Skin of body (tissue), 2 donors: ENCODE results near the gene ADAM10. TPM values are rescaled to one million over a fixed set of nuclear protein-coding genes. Genes with fewer than 3 reads are reported as not detected.

Experiments used
- DNase-seq: peaks from one replicate; lab custom pipeline; 2025; lab: John Stamatoyannopoulos, UW
- total RNA-seq: library from RNA; depleted of rRNA; stranded (reverse); fragments of >200 nt; gene quantifications from one replicate; pipeline ENCODE4 v1.2.3, GENCODE V29; 2014

The ADAM10 gene
- total RNA-seq, 1 donor from 2014 or later, result 75.3 TPM

DNA sequence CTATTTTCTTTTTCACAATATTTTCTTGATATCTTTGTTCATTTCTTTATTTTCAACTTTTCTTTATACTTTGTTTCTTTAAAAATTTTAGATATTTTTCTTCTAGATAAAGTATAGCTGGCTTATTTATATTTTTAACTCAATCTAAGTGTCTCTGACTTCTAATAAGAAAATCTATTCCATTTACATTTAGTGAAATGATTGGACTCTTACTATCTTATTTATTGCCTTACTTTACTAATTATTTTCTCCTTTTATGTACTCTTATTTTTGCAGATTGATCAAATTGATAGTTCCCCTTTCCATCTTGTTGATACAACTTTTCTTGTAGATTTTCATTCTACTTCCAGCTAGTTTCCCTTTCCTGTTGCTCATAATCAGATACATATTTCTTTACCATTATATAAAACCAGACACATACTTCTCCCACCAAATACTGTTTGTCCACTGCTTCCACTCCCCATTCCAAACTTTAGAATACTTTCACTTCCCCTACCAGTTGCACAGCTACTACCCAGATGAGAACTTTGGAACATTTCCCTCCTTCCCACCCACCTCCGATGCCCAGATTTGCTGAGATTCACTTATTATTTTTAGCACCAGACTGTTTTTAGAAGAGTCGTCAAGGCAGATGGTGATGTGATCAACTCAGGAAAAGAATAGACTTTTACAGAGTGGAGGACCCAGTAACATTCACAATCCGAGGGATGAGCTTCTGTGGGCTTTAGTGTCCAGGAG lies 166.2 kb downstream of the ADAM10 start:
- no peak for DNase-seq

DNA sequence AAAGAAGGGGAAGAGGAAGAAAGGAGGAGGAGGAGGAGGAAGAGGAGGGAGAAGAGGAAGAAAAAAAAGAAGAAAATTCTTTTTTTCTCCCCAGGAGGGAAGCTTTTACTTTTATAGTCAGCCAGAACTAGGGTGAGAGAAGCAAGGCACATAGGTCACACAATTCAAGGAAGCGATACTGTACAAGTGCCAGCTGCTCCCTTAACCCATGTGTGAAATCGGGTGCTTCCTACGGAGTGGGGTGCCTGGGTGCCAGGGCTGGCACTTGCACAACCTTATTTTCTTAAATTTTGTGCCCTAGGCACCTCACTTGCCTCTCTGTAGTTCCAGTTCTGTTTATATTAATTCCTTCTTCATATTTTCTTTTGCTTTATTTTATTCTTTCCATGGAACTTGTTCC lies 167.3 kb downstream of the ADAM10 start:
- no peak for DNase-seq

DNA sequence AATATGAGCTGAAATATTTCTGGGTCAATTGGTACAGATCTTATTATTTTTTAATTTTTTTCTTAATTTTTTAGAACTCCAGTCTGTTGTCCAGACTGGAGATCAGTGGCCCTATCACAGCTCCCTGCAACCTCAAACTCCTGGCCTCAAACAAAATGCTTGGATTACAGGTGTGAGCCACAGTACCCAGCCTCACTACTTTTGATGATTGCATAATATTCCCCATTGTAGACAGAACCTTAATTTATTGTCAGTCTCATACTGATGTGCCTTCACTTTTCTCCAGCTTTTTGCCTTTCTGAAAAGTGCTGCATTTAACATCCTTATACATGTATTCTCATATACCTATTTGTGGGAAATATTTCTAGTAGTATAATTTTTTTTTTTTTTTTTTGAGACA lies 172.8 kb downstream of the ADAM10 start:
- DNase-seq, result no peak

DNA sequence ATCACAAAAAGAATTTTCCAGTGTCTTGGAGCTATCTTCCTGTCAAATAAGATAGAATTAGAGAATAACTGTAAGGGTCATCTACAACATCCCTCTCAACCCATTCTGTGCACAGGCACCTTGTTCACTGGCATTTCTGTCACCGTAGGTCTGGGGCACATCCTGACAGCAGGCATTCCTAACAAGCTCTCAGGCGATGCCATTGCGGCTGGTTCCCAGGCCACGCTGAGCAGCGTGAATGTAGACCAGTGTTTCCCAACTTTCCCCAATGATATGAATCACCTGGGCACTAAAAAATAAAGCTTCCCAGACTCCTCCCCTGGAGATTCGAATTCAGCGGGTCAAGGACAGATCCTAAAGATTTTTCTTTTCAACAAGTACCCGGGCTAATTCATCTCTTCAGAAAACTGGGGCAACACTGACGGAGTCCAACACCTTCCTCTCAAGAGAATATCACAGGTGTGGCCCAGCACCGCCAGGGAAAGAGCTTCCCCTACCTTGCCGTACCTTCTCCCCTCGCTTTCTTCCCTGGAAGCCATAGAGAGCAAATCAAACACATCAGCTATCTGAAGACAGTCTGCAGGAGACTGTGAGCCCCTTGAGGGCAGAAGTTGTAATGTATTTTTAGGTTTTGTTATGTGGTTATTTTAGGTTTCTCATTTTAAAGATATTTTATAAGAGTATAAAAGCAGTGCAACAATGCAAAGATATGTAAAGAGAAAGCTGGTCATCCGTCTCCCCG lies 174.3 kb downstream of the ADAM10 start:
- no peak for DNase-seq

DNA sequence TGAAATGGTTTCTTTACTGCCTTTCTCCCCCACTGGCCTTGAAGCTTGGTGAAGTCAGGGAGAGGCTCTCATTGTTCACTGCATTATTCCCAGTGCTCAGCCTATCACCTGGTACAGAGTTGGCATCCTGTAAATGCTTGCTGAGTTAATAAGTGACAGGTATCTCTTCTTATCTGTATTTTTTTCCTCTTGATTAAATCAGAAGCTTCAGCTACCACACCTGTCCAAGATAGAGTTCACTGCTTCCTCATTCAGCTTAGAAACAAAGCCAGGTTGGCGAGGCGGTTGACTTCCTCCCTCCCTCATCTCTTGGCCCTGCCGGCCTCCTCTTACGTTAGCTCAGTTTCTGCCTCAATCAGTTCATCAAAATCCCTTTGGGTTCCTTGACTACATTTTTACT lies 174.9 kb downstream of the ADAM10 start:
- DNase-seq, result no peak

DNA sequence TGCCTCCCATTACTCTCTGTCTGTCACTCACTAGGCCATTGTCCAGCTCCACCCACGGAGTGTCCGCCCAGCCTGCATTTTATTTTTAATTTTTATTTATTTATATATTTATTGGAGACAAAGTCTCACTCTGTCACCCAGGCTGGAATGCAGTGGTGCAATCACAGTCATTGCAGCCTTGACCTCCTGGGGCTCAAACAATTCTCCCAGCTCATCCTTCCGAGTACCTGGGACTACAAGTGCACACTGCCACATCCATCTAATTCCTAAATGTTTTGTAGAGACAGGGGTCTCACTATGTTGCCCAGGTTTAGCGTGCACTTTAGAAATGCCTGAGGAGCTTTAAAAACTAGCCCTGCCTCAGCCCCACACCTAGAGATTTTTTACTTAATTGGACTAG lies 176.2 kb downstream of the ADAM10 start:
- no peak for DNase-seq

DNA sequence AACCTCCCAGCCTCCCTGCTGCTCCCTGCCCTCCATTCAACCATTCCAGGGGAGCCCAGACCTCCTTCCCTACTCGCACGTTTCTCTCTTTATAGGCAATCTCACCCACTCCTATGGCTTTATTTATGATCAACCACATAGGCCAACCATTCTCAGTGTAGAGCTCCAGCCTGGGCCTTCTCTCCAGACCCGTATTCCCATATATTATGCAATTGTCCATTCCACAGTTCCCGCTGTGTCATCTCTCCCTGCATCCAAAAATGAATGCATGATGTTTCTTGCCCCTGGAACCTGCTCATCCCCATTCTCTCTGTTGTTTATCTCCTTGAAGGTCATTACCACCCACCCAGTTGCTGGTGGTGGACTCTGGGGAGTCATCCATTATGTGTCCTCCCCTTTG lies 177.0 kb downstream of the ADAM10 start:
- DNase-seq, result no peak

DNA sequence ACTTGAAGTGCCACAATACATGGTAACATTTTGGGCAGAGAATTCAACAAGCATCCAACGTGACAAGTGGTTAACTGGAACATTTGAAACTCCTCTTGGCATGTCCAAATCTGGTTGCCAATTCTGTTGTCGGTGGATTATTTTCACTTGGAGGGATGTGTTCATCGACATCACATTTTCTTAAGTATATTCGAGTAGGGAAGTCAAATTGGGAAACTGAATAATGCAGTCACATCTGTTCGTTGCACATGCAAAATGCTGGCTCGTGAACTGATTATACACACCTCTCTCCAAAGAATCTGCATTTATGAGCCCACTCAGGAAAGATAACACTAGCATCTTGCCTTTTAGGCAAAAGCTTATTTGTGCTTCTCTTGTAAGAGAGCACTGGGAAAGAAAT lies 178.0 kb downstream of the ADAM10 start:
- no peak for DNase-seq

DNA sequence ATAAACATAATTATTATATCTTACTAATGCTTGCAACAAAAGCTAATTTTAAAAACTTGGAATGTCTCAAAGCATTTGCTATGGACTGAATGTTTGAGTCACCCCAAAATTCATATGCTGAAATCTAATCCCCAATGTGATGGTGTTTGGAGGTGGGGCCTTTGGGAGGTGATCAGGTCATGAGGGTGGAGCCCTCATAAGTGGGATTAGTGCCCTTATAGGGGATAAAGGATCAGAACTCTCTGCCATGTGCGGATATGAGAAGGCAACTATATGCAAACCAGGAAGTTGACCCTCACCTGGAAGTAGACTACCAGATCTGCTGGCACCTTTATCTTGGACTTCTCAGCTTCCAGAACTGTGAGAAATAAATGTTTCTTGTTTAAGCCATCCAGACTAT lies 180.1 kb downstream of the ADAM10 start:
- no peak for DNase-seq

DNA sequence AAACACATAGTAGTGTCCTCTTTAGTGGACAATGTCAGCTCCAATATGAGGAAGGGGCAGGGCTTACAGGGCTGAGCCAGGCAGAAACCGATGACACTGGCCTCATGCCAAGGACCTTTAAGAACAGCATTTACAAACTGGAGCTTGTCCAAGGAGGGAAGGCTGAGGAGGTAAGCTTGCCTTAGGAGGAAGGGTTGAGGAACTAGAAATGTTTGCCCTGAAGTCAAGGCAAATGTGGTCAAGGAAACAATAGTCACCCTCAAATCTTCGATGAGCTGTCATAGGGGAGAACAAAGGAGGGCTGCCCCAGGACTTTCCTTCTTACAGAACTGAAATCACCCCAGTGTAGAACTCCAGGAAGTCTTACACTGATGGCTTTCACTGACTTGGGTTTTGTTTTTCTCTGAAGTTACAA lies 181.3 kb downstream of the ADAM10 start:
- no peak for DNase-seq

DNA sequence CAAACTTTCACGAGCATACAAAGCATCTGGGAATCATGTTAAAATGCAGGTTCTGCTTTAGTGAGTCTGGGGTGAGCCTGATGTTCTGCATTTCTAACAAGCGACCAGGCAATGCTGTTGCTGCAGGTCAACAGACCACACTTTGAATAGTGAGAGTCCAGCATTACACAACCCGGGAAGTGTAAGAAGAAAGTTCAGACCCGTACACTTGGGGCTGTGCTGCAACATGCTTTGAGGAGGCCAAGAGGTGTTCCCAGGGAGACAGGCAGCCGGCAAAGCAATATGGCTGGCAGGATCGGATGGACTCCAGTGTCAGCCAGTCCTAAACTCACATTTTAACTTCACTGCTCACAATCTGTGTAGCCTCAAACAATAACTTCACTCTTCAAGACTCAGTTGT lies 183.5 kb downstream of the ADAM10 start:
- DNase-seq, result no peak

DNA sequence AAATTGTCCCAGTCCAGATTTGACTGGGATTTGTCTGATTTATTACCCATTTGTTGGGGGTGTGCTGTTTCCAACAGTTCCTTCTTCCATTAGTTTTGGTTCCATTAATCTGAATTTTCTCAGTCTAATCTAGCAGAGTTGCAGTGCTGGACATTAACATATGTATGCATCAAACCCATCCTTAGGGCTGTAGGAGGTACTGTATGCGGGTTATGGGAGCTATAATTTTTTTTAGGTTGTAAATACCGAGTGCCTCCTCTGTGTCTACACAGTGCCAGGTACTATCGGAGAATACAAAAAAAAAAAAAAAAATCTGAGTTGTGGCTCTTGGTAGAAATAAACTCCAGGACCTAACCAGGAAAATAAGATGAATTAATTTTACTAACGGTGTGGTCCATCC lies 183.9 kb downstream of the ADAM10 start:
- DNase-seq, result no peak

DNA sequence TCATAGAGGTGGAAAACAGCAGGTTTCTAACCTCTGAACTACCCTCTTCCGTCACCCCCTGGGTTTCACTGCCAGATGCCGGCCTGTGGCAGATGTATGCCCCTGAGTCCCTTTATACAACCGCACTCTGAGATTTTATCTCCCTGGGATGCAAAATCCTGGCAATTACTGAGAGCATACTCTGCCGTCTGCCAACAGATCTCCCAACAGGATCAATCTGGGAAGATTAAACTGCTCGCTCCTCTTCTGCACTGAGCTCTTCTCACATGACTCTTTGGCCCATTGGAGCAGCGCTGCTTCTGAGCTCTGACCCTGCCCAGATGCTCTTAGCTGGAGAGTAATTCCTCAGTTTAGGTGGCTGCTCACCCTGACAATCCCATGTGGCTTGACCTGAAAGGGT lies 184.5 kb downstream of the ADAM10 start:
- DNase-seq, result no peak

DNA sequence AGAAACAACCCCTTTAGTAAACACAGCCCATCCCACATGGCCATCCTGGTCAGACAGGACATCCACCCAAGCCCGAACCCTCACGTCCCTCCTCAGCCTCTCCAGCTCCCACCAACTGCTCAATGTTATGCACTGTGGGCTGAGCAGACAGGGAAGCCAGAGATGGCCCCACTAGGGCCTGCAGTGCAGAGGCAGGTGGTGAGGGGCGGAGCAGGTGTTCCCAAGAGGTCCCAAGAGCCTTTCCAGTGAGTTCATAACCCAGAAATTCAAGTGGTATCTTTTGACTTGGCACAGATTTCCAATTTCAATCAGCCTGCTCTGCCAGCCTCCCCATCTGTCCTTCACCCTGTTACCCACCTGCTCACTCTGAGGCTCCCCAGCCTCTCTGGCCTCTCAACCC lies 187.4 kb downstream of the ADAM10 start:
- no peak for DNase-seq

DNA sequence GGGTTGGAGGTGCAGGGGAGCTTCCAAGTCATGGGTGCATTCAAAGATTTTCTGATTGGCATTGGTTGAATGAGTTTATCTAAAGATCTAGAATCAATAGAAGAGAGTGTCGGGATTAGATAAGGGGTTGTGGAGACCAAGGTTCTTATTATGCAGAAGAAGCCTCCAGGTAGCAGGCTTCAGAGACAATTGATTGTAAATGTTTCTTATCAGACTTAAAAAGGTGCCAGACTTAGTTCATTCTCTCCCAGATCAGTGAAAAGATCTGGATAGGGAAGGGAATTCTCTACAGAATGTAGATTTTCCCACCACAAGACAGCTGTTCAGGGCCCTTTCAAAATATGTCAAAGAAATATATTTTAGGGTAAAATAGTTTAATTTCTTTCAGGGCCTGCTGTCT lies 188.2 kb downstream of the ADAM10 start:
- no peak for DNase-seq

DNA sequence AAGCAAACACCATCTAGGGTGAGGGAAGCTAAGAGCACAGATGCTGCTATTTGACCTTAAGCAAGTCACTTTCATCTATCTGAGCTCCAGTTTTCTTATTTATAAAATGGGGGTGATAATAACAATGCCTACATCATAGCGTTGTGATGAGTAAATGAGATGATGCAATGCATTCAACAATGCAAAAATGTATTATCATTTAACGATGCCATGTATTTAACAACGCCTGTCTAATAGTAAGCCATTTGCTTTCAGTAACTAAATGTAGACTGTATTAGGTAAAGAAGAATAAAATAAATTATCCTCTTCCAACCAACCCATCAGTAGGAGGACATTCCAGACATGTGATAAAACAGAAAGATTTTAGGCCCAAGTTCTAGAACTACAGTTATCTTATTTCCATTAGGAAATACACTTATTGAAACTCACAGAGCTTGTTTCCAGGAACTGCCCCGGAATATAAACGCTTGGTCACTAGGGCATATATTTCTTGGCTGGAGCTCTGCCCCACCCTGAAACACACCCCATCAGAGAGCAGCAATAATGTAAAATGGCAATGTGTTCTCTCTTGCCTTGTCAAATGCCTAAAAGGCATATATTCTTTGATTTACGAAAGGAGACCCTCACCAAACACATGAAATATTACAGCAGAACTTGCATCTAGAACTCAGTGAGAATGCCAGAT lies 189.5 kb downstream of the ADAM10 start:
- DNase-seq, result no peak

DNA sequence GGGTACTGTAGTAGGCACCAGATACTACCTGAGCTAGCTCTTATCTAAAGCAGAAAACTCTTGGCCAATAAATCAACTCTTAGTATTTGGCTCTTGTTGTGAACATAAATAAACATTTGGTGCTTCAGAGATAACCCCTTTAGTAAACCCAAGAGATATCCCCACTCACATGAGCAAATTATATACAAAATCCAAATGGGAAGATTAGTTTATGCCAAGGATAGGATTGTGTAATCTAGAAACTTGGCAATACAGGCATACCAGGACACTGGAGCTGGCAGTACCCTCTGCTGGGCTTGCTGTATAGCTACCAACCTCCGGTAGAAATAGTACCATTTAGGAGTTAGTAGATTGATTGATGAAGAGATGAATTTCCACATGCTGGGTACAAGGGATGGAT lies 190.7 kb downstream of the ADAM10 start:
- no peak for DNase-seq

DNA sequence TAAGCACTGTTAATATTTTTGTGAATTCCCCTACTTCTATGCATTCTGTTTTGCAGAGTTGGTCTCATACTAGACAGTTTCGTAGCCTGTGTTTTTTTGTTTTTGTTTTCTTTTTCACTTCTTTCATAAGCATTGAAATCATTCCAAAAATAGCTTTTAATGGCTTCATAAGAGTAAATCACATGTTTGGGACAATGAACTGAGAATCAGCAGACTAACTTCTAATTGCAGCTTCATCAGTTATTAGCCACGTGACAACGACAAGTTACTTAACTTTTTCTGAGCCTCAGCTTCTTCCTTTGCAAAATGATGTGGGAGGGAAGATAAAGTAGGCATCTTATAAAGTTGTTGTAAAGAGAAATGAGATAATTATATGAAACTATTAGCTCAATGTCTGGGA lies 193.0 kb downstream of the ADAM10 start:
- DNase-seq, result no peak

DNA sequence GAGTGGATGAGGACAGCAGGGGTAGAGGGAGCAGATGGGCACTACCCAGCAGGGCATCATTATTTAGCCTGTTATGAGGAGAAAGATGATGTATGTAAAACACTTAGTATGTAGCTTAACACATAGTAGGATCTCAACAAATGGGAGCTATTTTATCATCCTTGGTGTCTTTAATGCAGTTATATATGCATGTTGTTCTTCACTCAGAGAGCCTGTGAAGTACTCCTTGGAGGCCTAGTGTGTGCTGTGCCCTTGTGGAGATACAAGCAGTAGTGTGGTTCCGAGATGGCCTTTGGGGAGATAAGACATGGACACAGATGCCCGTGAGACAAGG lies 193.5 kb downstream of the ADAM10 start:
- no peak for DNase-seq

DNA sequence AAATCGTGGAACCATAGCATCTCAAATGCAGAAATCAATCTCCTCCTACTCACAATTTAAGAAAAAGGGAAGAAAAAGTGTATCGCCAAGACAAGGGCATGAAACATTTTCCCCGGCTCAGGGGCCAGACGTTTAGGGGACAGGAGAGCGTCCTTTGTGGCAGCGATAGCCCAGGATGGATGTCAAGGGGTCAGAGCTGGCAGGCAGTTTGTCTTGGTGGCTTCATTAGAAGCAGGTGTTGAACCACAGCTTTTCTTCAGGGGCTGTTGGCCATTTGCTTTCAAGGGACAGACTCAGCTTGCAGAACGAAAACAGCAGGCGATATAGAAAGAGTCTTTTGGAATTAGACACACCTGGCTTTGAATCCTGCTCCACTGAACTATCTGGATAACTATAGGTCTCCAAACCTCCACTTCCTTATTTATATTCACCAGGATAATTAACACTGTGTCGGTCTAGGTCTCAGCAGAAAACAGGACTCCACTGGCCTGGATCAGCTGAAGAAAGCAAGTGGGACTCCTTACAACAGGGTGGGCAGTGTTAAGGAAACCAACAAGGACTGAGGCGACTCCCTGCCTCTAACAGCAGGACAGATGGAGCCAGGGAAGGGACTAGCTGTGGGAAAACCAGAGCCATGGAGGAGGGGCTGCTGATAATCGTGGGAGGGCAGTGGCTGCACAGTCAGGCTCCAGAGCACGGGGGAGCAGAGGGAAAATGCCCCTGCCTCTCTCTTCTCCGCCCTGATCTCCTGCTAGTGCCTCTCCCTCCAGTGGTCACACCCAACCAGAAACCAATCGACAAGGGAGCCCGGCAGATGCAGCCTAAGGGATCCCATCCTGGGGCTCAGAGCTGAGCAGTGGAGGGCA lies 194.1 kb downstream of the ADAM10 start:
- DNase-seq, result no peak

DNA sequence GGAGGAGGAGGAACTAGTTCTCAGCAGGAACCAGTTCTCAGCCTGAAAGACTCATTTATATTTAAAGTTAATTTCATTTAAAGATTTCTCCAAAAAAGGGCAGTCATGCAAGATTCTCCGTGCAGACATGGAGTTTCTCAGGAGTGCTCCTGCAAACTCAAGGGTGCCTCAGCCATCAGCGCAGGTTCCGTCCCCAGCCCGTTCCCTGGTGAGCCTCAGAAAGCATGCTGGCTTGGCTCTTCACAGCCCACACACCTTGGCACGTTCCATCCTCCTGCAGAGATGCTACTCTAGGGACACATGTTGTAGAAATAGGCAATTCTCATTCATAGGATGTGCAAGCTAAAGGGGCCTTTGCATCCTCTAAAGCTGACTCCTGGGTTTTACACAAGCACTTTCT lies 194.7 kb downstream of the ADAM10 start:
- no peak for DNase-seq
